ENCODE data around the gene PIH1D2.
A peak's percentile ranks its signal among the peaks of the same experiment; 100 is the strongest.

The PIH1D2 gene

GRCh38 chr11:112024773-112025678, 48.8 kb downstream of the PIH1D2 start, which contains the start of gene DLAT (continued):
- TF ChIP-seq, protein P1, sequence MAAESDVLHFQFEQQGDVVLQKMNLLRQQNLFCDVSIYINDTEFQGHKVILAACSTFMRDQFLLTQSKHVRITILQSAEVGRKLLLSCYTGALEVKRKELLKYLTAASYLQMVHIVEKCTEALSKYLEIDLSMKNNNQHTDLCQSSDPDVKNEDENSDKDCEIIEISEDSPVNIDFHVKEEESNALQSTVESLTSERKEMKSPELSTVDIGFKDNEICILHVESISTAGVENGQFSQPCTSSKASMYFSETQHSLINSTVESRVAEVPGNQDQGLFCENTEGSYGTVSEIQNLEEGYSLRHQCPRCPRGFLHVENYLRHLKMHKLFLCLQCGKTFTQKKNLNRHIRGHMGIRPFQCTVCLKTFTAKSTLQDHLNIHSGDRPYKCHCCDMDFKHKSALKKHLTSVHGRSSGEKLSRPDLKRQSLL (tag by site-specific recombination; IDR thresholded peaks at IDR 0.05) = no peak
- TF ChIP-seq SETDB1 (IDR thresholded peaks at IDR 0.05; ENCODE audit: insufficient read length, low read length) (no peak), ZNF837 (tag by site-specific recombination; IDR thresholded peaks at IDR 0.05) (no peak), ZNF324 (tag by site-specific recombination; IDR thresholded peaks at IDR 0.05) (peak; percentile 87; the same call in 1 of the 2 replicates), ZNF776 (tag by site-specific recombination; IDR thresholded peaks at IDR 0.05; ENCODE audit: borderline replicate concordance) (no peak), ZNF311 (tag by site-specific recombination; IDR thresholded peaks at IDR 0.05; ENCODE audit: borderline replicate concordance) (no peak), ZNF398 (tag by site-specific recombination; IDR thresholded peaks at IDR 0.05) (peak; percentile 84), TCF7L2 (IDR thresholded peaks at IDR 0.05; ENCODE audit: borderline replicate concordance, low read depth, low read length) (no peak), ZNF223 (tag by site-specific recombination; IDR thresholded peaks at IDR 0.05) (no peak), IKZF3 (tag by site-specific recombination; IDR thresholded peaks at IDR 0.05) (peak; percentile 81), ZNF274 (IDR thresholded peaks at IDR 0.05; ENCODE audit: low read length) (no peak), ZNF274 (tag by site-specific recombination; IDR thresholded peaks at IDR 0.05; ENCODE audit: borderline replicate concordance) (no peak), ZNF19 (tag by site-specific recombination; IDR thresholded peaks at IDR 0.05; ENCODE audit: low read depth) (no peak), KLF8 (tag by site-specific recombination; IDR thresholded peaks at IDR 0.05) (peak; percentile 87), ZNF366 (tag by site-specific recombination; conservative IDR thresholded peaks at IDR 0.05) (no peak; the same call in 1 of the 2 replicates), ZBTB49 (tag by site-specific recombination; IDR thresholded peaks at IDR 0.05; ENCODE audit: low read depth) (no peak), PRDM1 (tag by site-specific recombination; IDR thresholded peaks at IDR 0.05) (peak; percentile 68), ZNF560 (tag by site-specific recombination; IDR thresholded peaks at IDR 0.05; ENCODE audit: borderline replicate concordance) (no peak), ZNF394 (tag by site-specific recombination; IDR thresholded peaks at IDR 0.05; ENCODE audit: borderline replicate concordance) (no peak; the same call in 1 of the 2 replicates), ZNF16 (tag by site-specific recombination; IDR thresholded peaks at IDR 0.05; ENCODE audit: low read depth) (no peak), ZNF266 (tag by site-specific recombination; IDR thresholded peaks at IDR 0.05; ENCODE audit: low read depth) (no peak), ZNF777 (tag by site-specific recombination; IDR thresholded peaks at IDR 0.05; ENCODE audit: borderline replicate concordance) (peak; percentile 91; the same call in 1 of the 2 replicates), ZNF341 (tag by site-specific recombination; IDR thresholded peaks at IDR 0.05; ENCODE audit: low read depth) (peak; percentile 71)
- TF ChIP-seq, protein P2, sequence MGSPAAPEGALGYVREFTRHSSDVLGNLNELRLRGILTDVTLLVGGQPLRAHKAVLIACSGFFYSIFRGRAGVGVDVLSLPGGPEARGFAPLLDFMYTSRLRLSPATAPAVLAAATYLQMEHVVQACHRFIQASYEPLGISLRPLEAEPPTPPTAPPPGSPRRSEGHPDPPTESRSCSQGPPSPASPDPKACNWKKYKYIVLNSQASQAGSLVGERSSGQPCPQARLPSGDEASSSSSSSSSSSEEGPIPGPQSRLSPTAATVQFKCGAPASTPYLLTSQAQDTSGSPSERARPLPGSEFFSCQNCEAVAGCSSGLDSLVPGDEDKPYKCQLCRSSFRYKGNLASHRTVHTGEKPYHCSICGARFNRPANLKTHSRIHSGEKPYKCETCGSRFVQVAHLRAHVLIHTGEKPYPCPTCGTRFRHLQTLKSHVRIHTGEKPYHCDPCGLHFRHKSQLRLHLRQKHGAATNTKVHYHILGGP (tag by site-specific recombination; IDR thresholded peaks at IDR 0.05) = no peak
- TF ChIP-seq, protein P3, sequence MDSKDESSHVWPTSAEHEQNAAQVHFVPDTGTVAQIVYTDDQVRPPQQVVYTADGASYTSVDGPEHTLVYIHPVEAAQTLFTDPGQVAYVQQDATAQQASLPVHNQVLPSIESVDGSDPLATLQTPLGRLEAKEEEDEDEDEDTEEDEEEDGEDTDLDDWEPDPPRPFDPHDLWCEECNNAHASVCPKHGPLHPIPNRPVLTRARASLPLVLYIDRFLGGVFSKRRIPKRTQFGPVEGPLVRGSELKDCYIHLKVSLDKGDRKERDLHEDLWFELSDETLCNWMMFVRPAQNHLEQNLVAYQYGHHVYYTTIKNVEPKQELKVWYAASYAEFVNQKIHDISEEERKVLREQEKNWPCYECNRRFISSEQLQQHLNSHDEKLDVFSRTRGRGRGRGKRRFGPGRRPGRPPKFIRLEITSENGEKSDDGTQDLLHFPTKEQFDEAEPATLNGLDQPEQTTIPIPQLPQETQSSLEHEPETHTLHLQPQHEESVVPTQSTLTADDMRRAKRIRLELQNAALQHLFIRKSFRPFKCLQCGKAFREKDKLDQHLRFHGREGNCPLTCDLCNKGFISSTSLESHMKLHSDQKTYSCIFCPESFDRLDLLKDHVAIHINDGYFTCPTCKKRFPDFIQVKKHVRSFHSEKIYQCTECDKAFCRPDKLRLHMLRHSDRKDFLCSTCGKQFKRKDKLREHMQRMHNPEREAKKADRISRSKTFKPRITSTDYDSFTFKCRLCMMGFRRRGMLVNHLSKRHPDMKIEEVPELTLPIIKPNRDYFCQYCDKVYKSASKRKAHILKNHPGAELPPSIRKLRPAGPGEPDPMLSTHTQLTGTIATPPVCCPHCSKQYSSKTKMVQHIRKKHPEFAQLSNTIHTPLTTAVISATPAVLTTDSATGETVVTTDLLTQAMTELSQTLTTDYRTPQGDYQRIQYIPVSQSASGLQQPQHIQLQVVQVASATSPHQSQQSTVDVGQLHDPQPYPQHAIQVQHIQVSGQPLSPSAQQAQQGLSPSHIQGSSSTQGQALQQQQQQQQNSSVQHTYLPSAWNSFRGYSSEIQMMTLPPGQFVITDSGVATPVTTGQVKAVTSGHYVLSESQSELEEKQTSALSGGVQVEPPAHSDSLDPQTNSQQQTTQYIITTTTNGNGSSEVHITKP (tag by site-specific recombination; IDR thresholded peaks at IDR 0.05) = peak; percentile 70
- TF ChIP-seq, protein P4, sequence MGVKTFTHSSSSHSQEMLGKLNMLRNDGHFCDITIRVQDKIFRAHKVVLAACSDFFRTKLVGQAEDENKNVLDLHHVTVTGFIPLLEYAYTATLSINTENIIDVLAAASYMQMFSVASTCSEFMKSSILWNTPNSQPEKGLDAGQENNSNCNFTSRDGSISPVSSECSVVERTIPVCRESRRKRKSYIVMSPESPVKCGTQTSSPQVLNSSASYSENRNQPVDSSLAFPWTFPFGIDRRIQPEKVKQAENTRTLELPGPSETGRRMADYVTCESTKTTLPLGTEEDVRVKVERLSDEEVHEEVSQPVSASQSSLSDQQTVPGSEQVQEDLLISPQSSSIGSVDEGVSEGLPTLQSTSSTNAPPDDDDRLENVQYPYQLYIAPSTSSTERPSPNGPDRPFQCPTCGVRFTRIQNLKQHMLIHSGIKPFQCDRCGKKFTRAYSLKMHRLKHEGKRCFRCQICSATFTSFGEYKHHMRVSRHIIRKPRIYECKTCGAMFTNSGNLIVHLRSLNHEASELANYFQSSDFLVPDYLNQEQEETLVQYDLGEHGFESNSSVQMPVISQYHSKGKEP (tag by site-specific recombination; IDR thresholded peaks at IDR 0.05) = no peak; the same call in 1 of the 2 replicates
